ENCODE measurements around the gene UBC.

GRCh38 chr12:124923905-124924734, 9.7 kb upstream of the UBC start:
- no peak for TF ChIP-seq EZH2 (IDR thresholded peaks at IDR 0.05; ENCODE audit: low read length, missing control alignments)
- no peak for TF ChIP-seq CTCF (conservative IDR thresholded peaks at IDR 0.05 in 1 of 2, IDR thresholded peaks at IDR 0.05 in 1 of 2; ENCODE audit: low read depth in 1 of 2, low read length in 2 of 2)
